Thoracic aorta (tissue), 2 donors: ENCODE measurements around the gene PPP6R3. TPM values are rescaled to one million over a fixed set of nuclear protein-coding genes. Genes with fewer than 3 reads are reported as not detected.

ENCODE experiments used
- ATAC-seq: fragments of 150-250 bp; one replicate; pipeline ENCODE4 v1.8.0; 2017; ENCODE audit warnings: low read depth; ENCODE audit not compliant: insufficient number of reproducible peaks, low FRiP score
- DNase-seq: peaks from one replicate; pipeline ENCODE4 v3.0.0-alpha.2; 2020; ENCODE audit warnings: low spot score
- H3K27ac ChIP-seq, 2 donors: fragments of 200-600 bp; sonication (generic); 1 replicate in 1 of 2; 2 replicates in 1 of 2; pipeline ENCODE4 v1.5.1; 2016; ENCODE audit warnings: mild to moderate bottlenecking in 2 of 2, moderate library complexity in 2 of 2
- H3K27me3 ChIP-seq: fragments of 200-600 bp; sonication (generic); replicated peaks from 2 replicates; pipeline ENCODE4 v1.6.0; 2016; ENCODE audit warnings: mild to moderate bottlenecking; ENCODE audit not compliant: insufficient read depth
- H3K36me3 ChIP-seq: fragments of 200-600 bp; sonication (generic); one replicate; pipeline ENCODE4 v1.5.1; 2016
- H3K4me1 ChIP-seq, 2 donors: fragments of 200-600 bp; sonication (generic); 1 replicate in 1 of 2; 2 replicates in 1 of 2; pipeline versions ENCODE4 v1.5.1 to v1.6.0; 2016; ENCODE audit warnings: low read depth in 2 of 2, mild to moderate bottlenecking in 1 of 2; ENCODE audit not compliant: control insufficient read depth in 1 of 2
- H3K4me3 ChIP-seq: fragments of 200-600 bp; sonication (generic); 2 replicates; pipeline ENCODE4 v1.5.1; 2016; ENCODE audit warnings: mild to moderate bottlenecking
- H3K9me3 ChIP-seq: fragments of 200-600 bp; sonication (generic); 2 replicates; pipeline ENCODE4 v1.5.1; 2016
- CTCF ChIP-seq: fragments of 200-600 bp; sonication (generic); IDR thresholded peaks from one replicate; pipeline ENCODE4 v1.5.1; 2019; ENCODE audit warnings: antibody characterized with exemption
- total RNA-seq, 2 donors: library from RNA; depleted of rRNA; stranded (reverse); fragments of >200 nt; gene quantifications; one replicate each; pipeline versions ENCODE4 v1.1.0 to v1.2.3, GENCODE V29; 2016

The PPP6R3 gene
- total RNA-seq, 2 donors from 2014 or later, result 75.4 to 166 TPM

GRCh38 chr11:68589547-68590216 is 129.1 kb downstream of the PPP6R3 start:
- no peak overlapping the region for H3K27ac ChIP-seq
- no peaks in the 10 kb centered on the region for H3K27me3 ChIP-seq
- H3K9me3 ChIP-seq, result no peaks in the 10 kb centered on the region
- DNase-seq, result no peak
- peaks cover 52% of the 10 kb centered on the region for H3K36me3 ChIP-seq
- H3K4me3 ChIP-seq, result no peak overlapping the region
- no peaks in the 10 kb centered on the region for H3K4me1 ChIP-seq
- TF ChIP-seq CTCF, result no peak
- no peak for ATAC-seq

GRCh38 chr11:68591719-68592118 is 131.2 kb downstream of the PPP6R3 start:
- no peaks in the 10 kb centered on the region for H3K27me3 ChIP-seq
- TF ChIP-seq CTCF, result no peak
- H3K4me1 ChIP-seq, result no peaks in the 10 kb centered on the region
- no peak for DNase-seq
- no peak for ATAC-seq
- H3K27ac ChIP-seq, result no peak overlapping the region
- no peaks in the 10 kb centered on the region for H3K9me3 ChIP-seq
- H3K4me3 ChIP-seq, result no peak overlapping the region
- H3K36me3 ChIP-seq, result peaks cover 59% of the 10 kb centered on the region

GRCh38 chr11:68593441-68593840 is 132.9 kb downstream of the PPP6R3 start:
- H3K27me3 ChIP-seq, result no peaks in the 10 kb centered on the region
- H3K36me3 ChIP-seq, result peaks cover 66% of the 10 kb centered on the region
- TF ChIP-seq CTCF, result no peak
- no peak overlapping the region for H3K4me3 ChIP-seq
- H3K27ac ChIP-seq, result no peak overlapping the region
- no peaks in the 10 kb centered on the region for H3K4me1 ChIP-seq
- DNase-seq, result no peak
- no peaks in the 10 kb centered on the region for H3K9me3 ChIP-seq
- ATAC-seq, result no peak

GRCh38 chr11:68594123-68594522 is 133.6 kb downstream of the PPP6R3 start:
- no peak for DNase-seq
- Histone ChIP-seq H3K27me3 (no peaks in the 10 kb centered on the region), H3K4me3 (no peak overlapping the region), H3K27ac (no peak overlapping the region), H3K4me1 (no peaks in the 10 kb centered on the region), H3K9me3 (no peaks in the 10 kb centered on the region), H3K36me3 (peaks cover 68% of the 10 kb centered on the region)
- no peak for TF ChIP-seq CTCF
- ATAC-seq, result no peak

GRCh38 chr11:68596231-68596630 is 135.7 kb downstream of the PPP6R3 start:
- H3K36me3 ChIP-seq, result peaks cover 69% of the 10 kb centered on the region
- H3K27ac ChIP-seq, result no peak overlapping the region
- ATAC-seq (no peak), DNase-seq (no peak)
- H3K27me3 ChIP-seq, result no peaks in the 10 kb centered on the region
- no peaks in the 10 kb centered on the region for H3K9me3 ChIP-seq
- no peak for TF ChIP-seq CTCF
- no peak overlapping the region for H3K4me3 ChIP-seq
- H3K4me1 ChIP-seq, result no peaks in the 10 kb centered on the region
